Endothelial cell of umbilical vein (primary cell): ENCODE measurements around the gene MAPK4. TPM values are rescaled to one million over a fixed set of nuclear protein-coding genes. Genes with fewer than 3 reads are reported as not detected.

Experiments used
- BruUV-seq: library from RNA; stranded (reverse); fragments of 400-500 nt; replicated peaks from 2 replicates; lab custom pipeline; 2021; lab: Mats Ljungman, UMichigan
- CTCF ChIA-PET: fragments of 300-600, 350-600 bp; sonication (Branson Sonifier 250); formaldehyde crosslinking; loops from one replicate; lab custom pipeline; 2021; ENCODE audit warnings: antibody characterized with exemption, inconsistent platforms; lab: Charles Lee
- POLR2A ChIA-PET: fragments of 300-600, 350-600 bp; sonication (Branson Sonifier 250); formaldehyde crosslinking; loops from one replicate; lab custom pipeline; 2021; ENCODE audit warnings: antibody characterized with exemption, inconsistent platforms; lab: Charles Lee
- DNase-seq: peaks from one replicate; pipeline ENCODE4 v3.0.0-alpha.2; 2011; ENCODE audit warnings: low read depth, low spot score
- FAIRE-seq: peaks from 2 replicates; lab custom pipeline; 2011; peaks lifted over from hg19 to GRCh38; lab: Jason Lieb, UNC
- H2AFZ ChIP-seq: 2 replicates; pipeline ENCODE4 v1.6.0; 2012; ENCODE audit warnings: low read depth, low read length, control low read depth, inconsistent platforms
- H3K27ac ChIP-seq: 2 replicates; pipeline ENCODE4 v1.5.1; 2011; ENCODE audit warnings: low read depth, mild to moderate bottlenecking, control low read depth, low read length, moderate library complexity; ENCODE audit not compliant: insufficient read depth
- H3K27me3 ChIP-seq, 2 experiments: 2 replicates each; pipeline versions ENCODE4 v1.6.0 to v1.6.1; 2011; ENCODE audit warnings: low read length in 2 of 2, mixed read lengths in 1 of 2; ENCODE audit not compliant: control insufficient read depth in 2 of 2, insufficient read depth in 2 of 2
- H3K36me3 ChIP-seq, 2 experiments: 2 replicates in 1 of 2; 3 replicates in 1 of 2; pipeline ENCODE4 v1.5.1; 2011; ENCODE audit warnings: low read length in 2 of 2, mild to moderate bottlenecking in 1 of 2, moderate library complexity in 1 of 2; ENCODE audit not compliant: control insufficient read depth in 2 of 2, insufficient read depth in 2 of 2; ENCODE audit errors: extremely low read depth in 1 of 2
- H3K4me1 ChIP-seq: 3 replicates; pipeline ENCODE4 v1.5.1; 2011; ENCODE audit warnings: mild to moderate bottlenecking, low read length; ENCODE audit not compliant: control insufficient read depth, insufficient read depth; ENCODE audit errors: extremely low read depth
- H3K4me2 ChIP-seq: 2 replicates; pipeline ENCODE4 v1.6.1; 2011; ENCODE audit warnings: low read length, control low read depth, mixed read lengths; ENCODE audit not compliant: insufficient read depth
- H3K4me3 ChIP-seq, 3 experiments: fragments of 200-600 bp in 1 of 3; sonication (generic), shearing (Covaris generic) in 1 of 3; replicated peaks in 1 of 3; 2 replicates each; pipeline ENCODE4 v1.5.1; 2011 to 2016; ENCODE audit warnings: control low read depth in 3 of 3, low read length in 3 of 3, mild to moderate bottlenecking in 2 of 3, inconsistent platforms in 1 of 3, low read depth in 1 of 3, moderate library complexity in 1 of 3; ENCODE audit not compliant: insufficient read depth in 1 of 3
- H3K79me2 ChIP-seq: 2 replicates; pipeline ENCODE4 v1.6.0; 2012; ENCODE audit warnings: low read length, inconsistent platforms; ENCODE audit not compliant: control insufficient read depth, insufficient read depth
- H3K9ac ChIP-seq: replicated peaks from 2 replicates; pipeline ENCODE3; 2011; ENCODE audit warnings: low read length, control low read depth; ENCODE audit not compliant: insufficient read depth; ENCODE audit errors: extremely low read depth
- H3K9me1 ChIP-seq: replicated peaks from 3 replicates; pipeline ENCODE4 v1.6.0; 2011; ENCODE audit warnings: mild to moderate bottlenecking, low read length; ENCODE audit not compliant: control insufficient read depth, insufficient read depth; ENCODE audit errors: extremely low read depth
- H3K9me3 ChIP-seq: replicated peaks from 2 replicates; pipeline ENCODE4 v1.5.1; 2012; ENCODE audit warnings: low read length, inconsistent platforms; ENCODE audit not compliant: control insufficient read depth, insufficient read depth
- H4K20me1 ChIP-seq: replicated peaks from 2 replicates; pipeline ENCODE3; 2011; ENCODE audit warnings: mild to moderate bottlenecking, low read length; ENCODE audit not compliant: control insufficient read depth, insufficient read depth; ENCODE audit errors: extremely low read depth
- CTCF ChIP-seq, 2 donors: IDR thresholded peaks; 1 replicate in 1 of 2; 2 replicates in 1 of 2; pipeline ENCODE4 v1.5.1; 2011; ENCODE audit warnings: low read length in 2 of 2, mild to moderate bottlenecking in 2 of 2, moderate library complexity in 2 of 2, control low read depth in 1 of 2, inconsistent platforms in 1 of 2, low read depth in 1 of 2; ENCODE audit not compliant: insufficient read depth in 1 of 2; ENCODE audit errors: extremely low read depth in 1 of 2
- EZH2 ChIP-seq: IDR thresholded peaks from 2 replicates; pipeline ENCODE4 v1.6.1; 2012; ENCODE audit warnings: borderline replicate concordance, low read depth, mild to moderate bottlenecking, moderate library complexity, low read length, inconsistent platforms; ENCODE audit not compliant: severe bottlenecking
- FOS ChIP-seq: IDR thresholded peaks from 2 replicates; pipeline ENCODE4 v1.6.1; 2011; ENCODE audit warnings: mild to moderate bottlenecking, low read length, moderate library complexity, borderline replicate concordance; ENCODE audit not compliant: insufficient read depth
- GATA2 ChIP-seq: IDR thresholded peaks from 2 replicates; pipeline ENCODE4 v1.7.0; 2011; ENCODE audit warnings: low read depth, mild to moderate bottlenecking, moderate library complexity, mixed read lengths, low read length; ENCODE audit not compliant: insufficient read length, insufficient read depth
- JUN ChIP-seq: IDR thresholded peaks from 2 replicates; pipeline ENCODE4 v1.6.1; 2011; ENCODE audit warnings: borderline replicate concordance, low read depth; ENCODE audit not compliant: insufficient read length, insufficient read depth
- MYC ChIP-seq: IDR thresholded peaks from one replicate; pipeline ENCODE4 v1.6.1; 2011; ENCODE audit warnings: mild to moderate bottlenecking, low read depth, low read length
- POLR2A ChIP-seq: IDR thresholded peaks from 2 replicates; pipeline ENCODE4 v1.6.1; 2012; ENCODE audit warnings: low read depth, mild to moderate bottlenecking, control low read depth, low read length
- POLR2AphosphoS5 ChIP-seq: IDR thresholded peaks from 2 replicates; pipeline ENCODE4 v1.6.1; 2012; ENCODE audit warnings: low read depth, mild to moderate bottlenecking, control low read depth, low read length, moderate library complexity; ENCODE audit not compliant: insufficient read depth
- dilution Hi-C: fragments of 300-500 bp; cut with MboI; formaldehyde crosslinking; loops from one replicate; pipeline ENCODE4 v1.15.0; 2019; ENCODE audit warnings: low sequenced_read_pairs; ENCODE audit not compliant: extremely low pct_ligation_motif_present
- intact Hi-C: fragments of 100-400 bp; cut with micrococcal nuclease; formaldehyde crosslinking; loops from one replicate; pipeline ENCODE4 v1.10.0; 2022
- polyA plus RNA-seq, 4 experiments: library from polyadenylated mRNA; depleted of rRNA in 3 of 4; stranded (reverse) in 3 of 4; unstranded in 1 of 4; fragments of >200 nt; gene quantifications; 2 replicates each; pipeline versions ENCODE4 v1.2.1 to v1.2.3, GENCODE V29; 2011 to 2012; ENCODE audit warnings: missing spikeins in 1 of 4
- total RNA-seq: library from RNA; stranded (reverse); gene quantifications from 2 replicates; pipeline ENCODE4 v1.2.3, GENCODE V29; 2021
- TF ChIP-seq, protein P1 (sequence below): IDR thresholded peaks from 2 replicates; pipeline ENCODE4 v1.6.1; 2011; ENCODE audit not compliant: insufficient read depth, insufficient read length

MAPK4 gene
- total and polyA plus RNA-seq, 2 donors (not counting 3 experiments of a cell fraction or from before 2014, with no cell fraction given): not detected

DNA sequence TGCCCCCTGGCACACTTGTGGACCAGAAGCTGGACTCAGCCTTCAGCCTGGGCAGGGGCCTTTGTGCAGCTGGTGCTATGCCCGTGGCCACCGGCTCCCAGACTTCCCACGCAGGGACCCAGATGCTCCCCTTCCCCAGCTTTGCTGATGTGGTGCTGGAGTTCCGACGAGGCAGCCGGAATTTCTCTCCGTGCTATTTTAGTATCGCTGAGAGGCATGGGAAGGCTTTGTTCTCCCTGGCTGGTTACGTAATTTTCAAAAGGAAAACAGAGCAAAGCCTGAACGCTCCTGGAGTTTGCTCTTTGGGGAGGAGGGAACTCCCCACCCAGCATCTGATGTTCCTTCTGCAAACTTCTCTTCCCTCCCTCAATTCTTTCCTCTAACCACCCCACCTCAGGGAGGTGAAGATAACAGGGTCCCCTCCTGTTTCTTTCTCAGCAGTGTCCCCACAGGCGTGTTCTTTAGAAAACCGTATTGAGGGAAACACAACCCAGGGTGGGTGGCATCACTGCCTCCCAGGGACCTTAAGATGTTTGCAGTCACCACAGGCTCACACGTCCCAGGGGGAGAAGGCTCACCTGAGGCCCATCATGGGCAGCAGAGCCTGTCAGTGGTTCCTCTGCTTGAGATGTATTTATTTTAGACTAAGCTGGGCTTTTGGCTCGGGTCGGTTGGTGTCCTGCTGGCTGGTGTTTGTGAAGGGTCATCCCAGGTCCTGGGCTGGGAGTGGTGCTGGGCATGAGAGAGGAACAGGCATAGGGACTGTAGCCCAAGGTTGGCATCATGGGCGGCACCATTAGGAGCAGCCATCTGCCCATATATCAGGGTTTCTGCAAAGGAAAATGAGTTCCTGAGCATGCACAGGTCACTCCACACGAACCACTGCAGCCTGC, 95.0 kb downstream of the MAPK4 start:
- no TSS peak for BruUV-seq
- intact Hi-C loops (no loop called here), dilution Hi-C loops (no loop called here)
- no peaks in the 10 kb centered on the region for H3K4me1 ChIP-seq
- no peak overlapping the region for H3K27ac ChIP-seq
- H3K9me3 ChIP-seq: no peaks in the 10 kb centered on the region
- FAIRE-seq (no peak), DNase-seq (no peak)
- H4K20me1 ChIP-seq: no peaks in the 10 kb centered on the region
- H3K79me2 ChIP-seq: no peaks in the 10 kb centered on the region
- no peaks in the 10 kb centered on the region for H3K9me1 ChIP-seq
- TF ChIP-seq EZH2 (no peak), CTCF (IDR thresholded peaks at IDR 0.05; ENCODE audit: extremely low read depth in 1 of 2, insufficient read depth in 1 of 2, low read depth in 1 of 2, low read length in 2 of 2) (no peak), POLR2A (no peak), FOS (no peak), GATA2 (no peak), JUN (no peak), POLR2AphosphoS5 (no peak), MYC (no peak)
- TF ChIP-seq, protein P1, sequence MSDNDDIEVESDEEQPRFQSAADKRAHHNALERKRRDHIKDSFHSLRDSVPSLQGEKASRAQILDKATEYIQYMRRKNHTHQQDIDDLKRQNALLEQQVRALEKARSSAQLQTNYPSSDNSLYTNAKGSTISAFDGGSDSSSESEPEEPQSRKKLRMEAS: no peak
- no peak overlapping the region for H3K9ac ChIP-seq
- no peaks in the 10 kb centered on the region for H3K27me3 ChIP-seq
- no peak overlapping the region for H3K4me2 ChIP-seq
- ChIA-PET CTCF (no interaction called here), POLR2A (no interaction called here)
- H3K4me3 ChIP-seq: no peak overlapping the region
- H2AFZ ChIP-seq: no peak overlapping the region
- no peaks in the 10 kb centered on the region for H3K36me3 ChIP-seq
